Superior temporal gyrus (tissue), 1 donor: ENCODE measurements around the gene GRK6.

Experiments used
- DNase-seq: peaks from one replicate; pipeline ENCODE4 v3.0.0-alpha.2; 2016; ENCODE audit errors: extremely low spot score

Gene GRK6

GRCh38 chr5:177486256-177486655 is 59.8 kb downstream of the GRK6 start:
- no peak for DNase-seq

GRCh38 chr5:177487144-177487543 is 60.7 kb downstream of the GRK6 start:
- no peak for DNase-seq

- DNase-seq = no peak
Measured at GRCh38 chr5:177487975-177488374, 61.5 kb downstream of the GRK6 start.

GRCh38 chr5:177489119-177489716 is 62.7 kb downstream of the GRK6 start:
- DNase-seq = no peak

- DNase-seq = no peak
Measured at GRCh38 chr5:177490311-177490991, 64.0 kb downstream of the GRK6 start.

GRCh38 chr5:177490992-177491391 is 64.5 kb downstream of the GRK6 start:
- no peak for DNase-seq

- no peak for DNase-seq
Measured at GRCh38 chr5:177491429-177491945, 65.0 kb downstream of the GRK6 start.

GRCh38 chr5:177491983-177492746 is 65.7 kb downstream of the GRK6 start:
- no peak for DNase-seq
